ENCODE results near the gene SLC1A3.

SLC1A3 gene

DNA sequence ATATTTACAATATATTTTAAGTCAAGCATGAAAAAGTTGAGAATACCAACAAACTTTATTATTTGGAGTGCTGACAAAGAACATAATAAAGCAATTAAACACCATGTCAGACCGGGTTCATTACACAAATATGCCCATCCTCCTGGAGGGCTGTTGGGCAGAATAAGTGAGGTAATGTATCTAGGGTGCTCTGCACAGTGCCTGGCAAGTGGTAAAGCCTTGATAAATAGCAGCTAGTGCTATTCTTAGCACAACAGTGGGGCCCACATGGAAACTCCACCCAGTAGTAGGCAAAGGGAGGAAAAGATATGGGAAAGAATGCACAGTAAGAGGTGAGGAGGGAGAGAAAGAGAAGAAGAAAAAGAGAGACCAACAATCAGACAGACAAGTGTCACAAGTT, 97.7 kb downstream of the SLC1A3 start:
- no peak for DNase-seq (ENCODE audit: low spot score)
- POLR2A ChIA-PET (ENCODE audit: low non-redundant PET), result no interaction called here
- no peak overlapping the region for H3K27ac ChIP-seq
- TF ChIP-seq, protein P1, sequence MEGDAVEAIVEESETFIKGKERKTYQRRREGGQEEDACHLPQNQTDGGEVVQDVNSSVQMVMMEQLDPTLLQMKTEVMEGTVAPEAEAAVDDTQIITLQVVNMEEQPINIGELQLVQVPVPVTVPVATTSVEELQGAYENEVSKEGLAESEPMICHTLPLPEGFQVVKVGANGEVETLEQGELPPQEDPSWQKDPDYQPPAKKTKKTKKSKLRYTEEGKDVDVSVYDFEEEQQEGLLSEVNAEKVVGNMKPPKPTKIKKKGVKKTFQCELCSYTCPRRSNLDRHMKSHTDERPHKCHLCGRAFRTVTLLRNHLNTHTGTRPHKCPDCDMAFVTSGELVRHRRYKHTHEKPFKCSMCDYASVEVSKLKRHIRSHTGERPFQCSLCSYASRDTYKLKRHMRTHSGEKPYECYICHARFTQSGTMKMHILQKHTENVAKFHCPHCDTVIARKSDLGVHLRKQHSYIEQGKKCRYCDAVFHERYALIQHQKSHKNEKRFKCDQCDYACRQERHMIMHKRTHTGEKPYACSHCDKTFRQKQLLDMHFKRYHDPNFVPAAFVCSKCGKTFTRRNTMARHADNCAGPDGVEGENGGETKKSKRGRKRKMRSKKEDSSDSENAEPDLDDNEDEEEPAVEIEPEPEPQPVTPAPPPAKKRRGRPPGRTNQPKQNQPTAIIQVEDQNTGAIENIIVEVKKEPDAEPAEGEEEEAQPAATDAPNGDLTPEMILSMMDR (conservative IDR thresholded peaks at IDR 0.05; ENCODE audit: low read depth), result no peak
- CTCF ChIA-PET, result interaction anchor here (1.0 kb wide), 1 partner anchor 11 kb away, joined by 3 read pairs; no protein-coding TSS in a partner anchor

DNA sequence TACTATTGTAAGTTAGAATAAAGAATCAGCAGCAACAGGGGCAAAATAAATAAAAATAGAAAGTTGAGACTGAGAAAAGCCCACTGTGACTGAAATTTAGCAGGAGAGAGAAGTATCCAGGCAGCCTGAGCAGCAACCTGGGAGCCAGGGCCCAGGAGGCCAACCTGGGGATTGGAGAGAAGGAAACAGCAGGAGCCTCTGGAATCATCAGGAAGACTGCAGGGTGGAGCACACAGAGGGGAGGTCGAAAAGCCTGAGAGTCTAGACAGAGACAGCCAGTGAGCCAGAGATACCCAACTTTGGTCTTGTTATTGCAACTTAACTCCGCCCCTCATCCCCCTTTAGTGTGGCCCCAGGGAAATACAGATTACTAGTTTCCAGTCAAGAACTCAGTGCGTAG, 98.6 kb downstream of the SLC1A3 start:
- TF ChIP-seq, protein P1 (conservative IDR thresholded peaks at IDR 0.05; ENCODE audit: low read depth), result no peak
- no peak overlapping the region for H3K27ac ChIP-seq
- DNase-seq (ENCODE audit: low spot score), result no peak
- POLR2A ChIA-PET (ENCODE audit: low non-redundant PET), result no interaction called here
- CTCF ChIA-PET, result no interaction called here

GRCh38 chr5:36706662-36707061, 100.3 kb downstream of the SLC1A3 start:
- POLR2A ChIA-PET (ENCODE audit: low non-redundant PET), result no interaction called here
- CTCF ChIA-PET, result no interaction called here
- TF ChIP-seq, protein P1 (conservative IDR thresholded peaks at IDR 0.05; ENCODE audit: low read depth), result no peak
- no peak for DNase-seq (ENCODE audit: low spot score)
- no peak overlapping the region for H3K27ac ChIP-seq

- H3K27ac ChIP-seq, result no peak overlapping the region
- POLR2A ChIA-PET (ENCODE audit: low non-redundant PET), result no interaction called here
- DNase-seq (ENCODE audit: low spot score), result no peak
Measured at GRCh38 chr5:36708996-36709395, 102.6 kb downstream of the SLC1A3 start.

GRCh38 chr5:36710039-36710438, 103.6 kb downstream of the SLC1A3 start:
- ChIA-PET POLR2A (ENCODE audit: low non-redundant PET) (no interaction called here), CTCF (interaction anchor here (0.6 to 0.9 kb wide), 2 partner anchors 35 to 299 kb away, joined by 5 to 9 read pairs; no protein-coding TSS in a partner anchor)
- no peak overlapping the region for H3K27ac ChIP-seq
- DNase-seq (ENCODE audit: low spot score), result no peak
- TF ChIP-seq, protein P1 (conservative IDR thresholded peaks at IDR 0.05; ENCODE audit: low read depth), result no peak

More at GRCh38 chr5:36708996-36709395, 102.6 kb downstream of the SLC1A3 start:
- TF ChIP-seq, protein P1 (conservative IDR thresholded peaks at IDR 0.05; ENCODE audit: low read depth), result no peak
- CTCF ChIA-PET, result interaction anchor here (0.6 kb wide), 1 partner anchor 292 kb away, joined by 3 read pairs; no protein-coding TSS in a partner anchor

DNA sequence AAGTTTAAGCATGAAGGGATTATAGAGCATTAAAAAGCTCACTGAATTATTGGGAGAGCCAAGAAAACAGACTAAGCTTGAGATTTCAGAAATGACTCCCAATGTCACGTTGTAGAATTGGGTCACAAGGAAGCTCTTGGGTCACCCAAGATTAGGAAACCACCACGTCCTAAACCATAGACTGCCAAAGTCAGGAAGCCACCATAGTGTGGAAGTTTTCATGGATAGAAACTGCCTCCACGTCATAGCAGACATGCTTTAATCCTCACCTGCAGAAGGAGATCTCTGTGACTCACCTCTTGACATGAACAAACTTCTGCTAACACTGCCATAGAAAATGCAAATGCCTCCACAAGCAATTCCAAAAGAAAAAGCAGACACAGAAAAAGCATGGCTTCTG, 106.3 kb downstream of the SLC1A3 start:
- POLR2A ChIA-PET (ENCODE audit: low non-redundant PET), result no interaction called here
- DNase-seq (ENCODE audit: low spot score), result no peak
- TF ChIP-seq, protein P1 (conservative IDR thresholded peaks at IDR 0.05; ENCODE audit: low read depth), result no peak
- CTCF ChIA-PET, result interaction anchor here (0.5 to 1.0 kb wide), 2 partner anchors 17 to 253 kb away, joined by 3 to 6 read pairs; no protein-coding TSS in a partner anchor
- no peak overlapping the region for H3K27ac ChIP-seq
